HG03025 (cell line): ENCODE measurements around the gene NECAB2.
"Not testable (repeated sequence)": the region's sequence is repeated elsewhere in the genome, so short reads cannot be mapped to it uniquely, and the experiment has no call there.

Experiments used
- ATAC-seq: cut with Tn5 transposase; IDR thresholded peaks from one replicate; pipeline ENCODE4 v1.9.1; 2021; ENCODE audit warnings: mild to moderate bottlenecking, moderate library complexity; ENCODE audit not compliant: unreplicated experiment, low FRiP score

The NECAB2 gene

DNA sequence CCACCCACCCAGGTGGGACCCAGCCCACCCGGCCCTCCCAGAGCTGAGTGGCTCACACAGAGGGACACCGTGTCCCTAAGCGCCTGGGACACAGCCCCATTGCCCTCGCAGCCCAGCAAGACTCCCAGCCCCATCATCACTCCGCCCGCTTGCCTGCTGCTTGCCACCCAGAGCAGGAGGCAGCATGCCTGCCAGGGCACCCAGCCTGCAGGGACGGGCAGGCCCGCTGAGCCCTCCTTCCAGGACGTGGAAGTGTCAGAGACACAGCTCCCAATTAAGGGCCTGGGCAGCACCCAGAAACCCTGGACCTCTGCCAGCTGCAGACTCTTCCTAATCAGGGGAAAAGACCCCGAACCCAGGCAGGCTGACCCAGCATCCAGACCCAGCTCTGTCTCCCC is 32.2 kb upstream of the NECAB2 start:
- ATAC-seq: no peak

DNA sequence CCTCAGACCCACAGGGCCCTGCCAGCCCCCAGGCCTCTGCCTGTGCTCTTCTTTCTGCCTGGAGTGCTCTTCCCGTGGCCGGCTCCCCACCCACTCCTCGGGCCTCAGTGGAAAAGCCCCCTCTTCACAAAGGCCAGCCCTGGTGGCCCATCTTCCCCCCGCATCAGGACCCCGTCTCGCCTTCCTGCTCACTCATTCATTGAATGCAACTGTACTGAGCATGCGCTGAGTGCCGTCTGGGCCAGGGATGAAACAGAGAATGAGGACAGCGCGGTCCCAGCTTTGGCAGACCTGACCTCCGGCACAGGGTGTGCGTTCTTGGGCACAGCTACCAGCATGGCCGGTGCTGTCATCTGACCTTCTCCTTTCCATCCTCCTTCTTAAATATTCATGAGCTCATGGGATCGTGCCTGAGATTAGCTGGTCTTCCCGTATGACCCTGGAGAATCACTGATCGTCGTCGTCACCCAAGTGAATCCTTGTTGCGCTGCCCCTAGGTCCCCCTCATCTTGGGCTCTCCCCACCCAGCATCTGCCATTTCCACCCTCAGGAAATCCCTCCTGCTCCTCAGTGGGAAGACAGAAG is 31.4 kb upstream of the NECAB2 start:
- no peak for ATAC-seq

DNA sequence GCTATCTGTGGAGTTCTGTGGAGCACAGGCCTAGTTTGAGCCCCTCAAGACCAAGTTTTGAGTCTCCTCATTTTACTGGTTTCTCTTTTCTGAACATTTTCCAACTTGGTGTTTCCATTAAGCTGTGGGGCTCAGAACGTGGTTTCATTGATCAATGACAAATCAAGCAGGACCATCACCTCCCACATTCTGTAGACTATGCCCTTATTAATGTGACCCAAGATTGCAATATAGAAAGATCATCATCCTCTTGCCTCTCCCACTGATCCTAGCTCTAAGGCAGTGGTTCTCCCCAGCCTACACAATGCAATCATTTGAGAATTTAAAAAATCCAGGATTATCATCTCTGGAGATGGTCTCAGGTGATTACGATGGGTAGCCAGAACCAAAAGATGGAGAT is 30.8 kb upstream of the NECAB2 start:
- no peak for ATAC-seq

DNA sequence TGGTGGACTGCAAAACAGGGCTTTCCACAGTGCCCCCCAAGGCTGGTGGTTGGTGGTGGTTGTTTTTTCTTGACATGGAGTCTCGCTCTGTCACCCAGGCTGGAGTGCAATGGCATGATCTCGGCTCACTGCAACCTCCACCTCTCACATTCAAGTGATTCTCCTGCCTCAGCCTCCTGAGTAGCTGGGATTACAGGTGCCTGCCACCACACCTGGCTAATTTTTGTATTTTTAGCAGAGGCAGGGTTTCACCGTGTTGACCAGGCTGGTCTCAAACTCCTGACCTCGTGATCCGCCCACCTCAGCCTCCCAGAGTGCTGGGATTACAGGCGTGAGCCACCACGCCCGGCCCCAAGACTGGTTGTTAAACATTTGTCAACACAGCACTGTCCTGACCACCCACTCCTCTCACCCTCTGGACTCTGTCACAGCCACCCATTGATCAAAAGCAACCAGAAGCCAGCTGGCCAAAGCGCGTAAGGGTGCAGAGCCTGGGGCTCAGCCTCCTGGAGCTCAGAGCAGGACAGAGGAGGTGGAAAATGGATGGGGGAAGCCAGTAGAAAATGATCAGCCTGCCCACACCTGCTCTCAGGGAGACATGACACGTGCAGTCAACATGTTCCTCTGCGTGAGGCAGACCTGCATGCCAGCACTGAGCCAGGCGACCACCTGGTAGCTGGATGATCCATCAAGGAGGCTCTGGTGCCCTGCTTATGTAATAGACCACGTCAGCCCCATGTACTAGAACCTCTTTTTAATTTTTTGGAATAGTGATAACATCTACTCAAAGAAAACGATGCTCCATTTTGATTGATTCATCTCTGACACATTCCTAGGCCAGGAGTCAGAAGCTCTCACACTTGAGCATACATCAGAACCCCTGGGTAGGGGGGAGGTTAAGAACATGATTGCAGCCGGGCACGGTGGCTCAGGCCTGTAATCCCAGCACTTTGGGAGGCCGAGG is 29.8 kb upstream of the NECAB2 start:
- ATAC-seq: no peak

DNA sequence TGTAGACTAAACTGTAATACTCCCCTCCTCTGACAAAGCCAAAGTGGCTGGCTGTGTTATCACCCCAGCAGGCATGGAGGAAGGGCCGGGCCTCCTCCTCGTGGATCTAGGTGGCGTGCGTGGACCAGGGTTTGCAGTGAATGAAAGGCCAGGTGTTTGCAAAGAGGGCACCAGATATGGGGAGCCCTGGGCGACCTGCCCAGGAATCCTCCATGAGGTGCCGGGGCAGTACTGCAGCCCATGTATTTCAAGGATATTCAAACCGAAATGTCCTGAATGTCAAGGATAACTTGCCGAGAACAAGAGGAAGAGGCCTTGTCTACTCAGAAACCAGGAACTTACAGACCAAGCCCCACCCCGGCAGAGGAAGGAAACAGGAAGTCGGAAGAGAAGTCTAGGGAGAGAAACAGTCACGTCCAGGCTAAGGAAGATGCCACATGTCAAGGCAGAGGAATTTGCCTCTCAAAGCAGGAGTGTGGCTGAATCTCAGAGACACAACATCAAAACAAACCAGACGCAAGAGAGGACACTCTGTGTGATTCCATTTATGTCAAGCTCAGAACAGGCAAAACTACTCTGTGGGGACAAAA is 28.7 kb upstream of the NECAB2 start:
- ATAC-seq: no peak

DNA sequence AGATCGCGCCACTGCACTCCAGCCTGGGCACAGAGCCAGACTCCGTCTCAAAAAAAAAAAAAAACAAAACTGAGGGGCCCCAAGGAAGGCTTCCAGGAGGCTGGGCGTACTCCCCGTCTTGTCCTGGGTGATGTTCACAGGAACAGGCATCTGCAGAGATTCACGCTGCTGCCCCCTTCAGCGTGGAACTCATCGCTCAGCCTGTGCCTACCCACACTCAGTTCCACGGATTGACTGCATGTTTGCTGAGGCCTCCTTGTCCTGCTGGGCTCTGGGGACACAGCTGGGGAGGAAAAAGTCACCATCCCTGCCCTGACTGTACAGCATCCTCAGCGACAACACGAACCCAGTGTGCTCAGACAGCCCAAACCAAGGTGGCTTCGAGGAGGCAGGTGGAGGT is 27.9 kb upstream of the NECAB2 start:
- ATAC-seq: no peak

DNA sequence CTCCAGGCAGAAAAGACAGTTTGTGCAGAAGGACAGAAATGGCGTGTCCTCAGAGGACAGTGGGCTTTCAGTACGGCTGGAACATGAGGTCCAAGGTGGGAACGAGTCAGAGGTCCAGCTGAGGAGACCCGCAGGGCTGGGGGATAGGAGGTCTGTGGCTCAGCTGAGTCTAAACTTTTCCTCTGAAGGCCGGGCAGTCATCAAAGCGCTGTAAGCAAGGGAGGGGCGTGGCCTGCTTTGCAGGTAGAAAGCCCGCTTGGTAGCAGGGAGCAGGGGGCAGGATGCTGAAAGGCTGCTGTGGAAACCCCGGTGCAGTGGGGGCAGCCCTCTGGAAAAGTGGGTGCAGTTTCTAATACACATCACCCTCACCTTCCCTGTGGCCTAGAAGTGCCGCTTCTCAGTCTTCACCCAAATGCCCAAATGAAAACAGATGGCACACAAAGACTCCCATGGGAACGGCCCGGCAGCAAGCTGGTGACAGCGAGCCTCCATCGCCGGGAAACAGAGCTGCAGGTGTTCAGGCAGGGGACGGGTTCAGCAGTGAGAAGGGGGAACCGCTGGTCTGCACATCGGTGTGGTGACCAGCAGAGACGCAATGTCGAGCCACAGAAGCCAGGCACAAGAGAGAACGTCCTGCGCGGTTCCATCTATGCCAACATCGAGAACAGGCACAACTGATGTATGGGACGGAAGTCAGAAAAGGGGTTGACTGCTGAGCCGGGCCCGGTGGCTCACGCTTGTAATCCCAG is 27.2 kb upstream of the NECAB2 start:
- no peak for ATAC-seq

DNA sequence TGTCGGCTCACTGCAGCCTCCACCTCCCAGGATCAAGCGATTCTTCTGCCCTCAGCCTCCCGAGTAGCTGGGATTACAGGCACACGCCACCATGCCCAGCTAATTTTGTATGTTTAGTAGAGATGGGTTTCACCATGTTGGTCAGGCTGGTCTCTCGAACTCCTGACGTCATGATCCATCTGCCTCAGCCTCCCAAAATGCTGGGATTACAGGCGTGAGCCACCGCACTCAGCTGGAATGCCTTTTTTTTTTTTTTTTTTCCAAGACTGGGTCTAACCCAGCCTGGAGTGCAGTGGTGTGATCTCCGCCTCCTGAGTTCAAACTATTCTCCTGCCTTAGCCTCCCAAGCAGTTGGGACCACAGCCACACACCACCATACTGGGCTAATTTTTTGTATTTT is 26.5 kb upstream of the NECAB2 start:
- ATAC-seq: not testable (repeated sequence)

DNA sequence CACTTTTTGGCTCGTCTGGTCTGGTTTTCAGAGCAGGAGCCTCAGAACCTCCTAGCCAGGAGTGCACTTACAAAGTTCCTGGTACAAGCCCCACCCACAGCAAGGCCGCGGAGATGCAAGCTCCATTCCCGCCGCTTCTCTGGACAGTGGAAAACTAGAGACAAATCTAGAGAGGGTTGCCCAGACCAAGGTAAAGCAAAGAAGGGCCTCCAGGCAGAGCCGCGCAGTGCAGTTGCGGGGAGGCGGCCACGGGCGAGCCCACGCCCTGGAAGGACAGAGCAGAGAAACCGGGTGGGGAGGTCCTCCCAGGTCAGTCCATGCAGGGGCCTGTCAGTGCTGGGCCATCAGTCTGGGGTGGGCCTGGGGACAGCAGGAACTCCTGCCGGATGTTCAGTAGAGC is 26.0 kb upstream of the NECAB2 start:
- ATAC-seq: no peak

DNA sequence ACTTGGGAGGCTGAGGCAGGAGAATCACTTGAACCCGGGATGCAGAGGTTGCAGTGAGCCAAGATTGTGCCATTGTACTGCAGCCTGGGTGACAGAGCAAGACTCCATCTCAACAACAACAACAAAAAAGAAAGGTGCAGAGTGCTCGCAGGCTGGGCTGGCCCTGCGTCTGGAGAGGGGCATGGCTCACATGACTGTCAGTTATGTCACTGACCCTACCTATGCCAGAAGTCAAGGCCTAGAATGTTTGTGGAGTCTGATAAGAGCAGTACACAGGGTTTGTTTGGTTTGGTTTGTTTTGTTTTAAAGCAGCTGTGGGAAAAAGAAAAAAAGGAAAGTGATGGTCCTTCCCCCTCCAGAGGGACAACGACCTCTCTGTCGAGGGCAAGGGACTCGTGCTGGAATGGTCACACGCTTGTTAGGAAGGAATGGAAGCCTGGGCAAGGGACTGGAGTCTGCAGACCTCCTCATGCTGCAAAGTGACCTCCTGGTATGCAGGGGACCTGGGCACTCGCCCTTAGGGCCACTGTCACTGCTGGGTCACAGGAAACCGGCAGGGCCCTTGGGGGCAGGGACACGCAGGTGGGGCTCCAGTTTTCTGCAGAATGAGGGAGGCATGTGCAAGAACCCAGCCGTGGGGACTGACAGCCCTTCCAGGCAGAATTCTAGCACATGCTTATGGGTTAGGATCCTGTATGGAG is 25.1 kb upstream of the NECAB2 start:
- ATAC-seq: no peak

DNA sequence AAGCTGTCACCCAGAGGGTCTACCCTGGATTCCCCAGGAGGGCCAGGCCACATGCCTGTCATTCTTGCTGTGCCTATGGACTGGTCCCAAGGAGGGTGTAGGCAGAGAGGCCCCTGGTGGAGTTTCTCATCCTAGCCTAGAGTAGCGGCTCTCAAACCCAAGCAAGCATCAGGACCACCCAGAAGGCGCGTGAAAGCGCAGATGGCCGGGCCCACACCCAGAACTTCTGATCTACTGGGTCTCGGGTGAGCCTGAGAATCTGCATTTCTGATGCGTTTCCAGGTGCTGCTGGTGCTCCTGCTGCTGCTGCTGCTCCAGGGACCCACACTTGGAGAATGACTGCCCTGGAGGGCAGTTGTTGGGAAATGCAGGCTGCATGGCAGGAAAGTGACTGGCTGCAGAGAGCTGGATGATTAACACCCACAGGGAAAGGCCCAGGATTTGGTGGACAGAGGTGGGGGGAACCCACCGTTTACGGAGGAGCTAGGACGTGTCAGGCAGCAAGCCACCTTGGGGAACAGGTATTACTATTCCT is 24.5 kb upstream of the NECAB2 start:
- no peak for ATAC-seq

DNA sequence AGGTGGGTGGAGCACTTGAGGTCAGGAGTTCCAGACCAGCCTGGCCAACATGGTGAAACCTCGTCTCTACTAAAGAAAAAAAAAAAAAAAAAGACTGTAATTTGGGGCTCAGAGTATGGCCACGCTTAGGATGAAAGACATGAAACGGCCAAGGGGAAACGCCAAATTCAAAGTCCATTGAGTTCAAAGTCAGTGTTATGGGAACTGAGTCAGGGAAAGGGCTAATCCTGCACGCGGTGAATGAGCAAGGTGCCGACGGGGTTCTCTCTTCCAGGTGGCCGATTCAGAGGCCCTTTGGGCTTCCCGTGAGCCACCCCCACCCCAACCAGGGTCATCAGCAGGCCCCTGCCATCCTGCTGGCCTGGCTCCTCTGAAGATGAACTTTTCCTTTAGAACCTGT is 22.5 kb upstream of the NECAB2 start:
- no peak for ATAC-seq

DNA sequence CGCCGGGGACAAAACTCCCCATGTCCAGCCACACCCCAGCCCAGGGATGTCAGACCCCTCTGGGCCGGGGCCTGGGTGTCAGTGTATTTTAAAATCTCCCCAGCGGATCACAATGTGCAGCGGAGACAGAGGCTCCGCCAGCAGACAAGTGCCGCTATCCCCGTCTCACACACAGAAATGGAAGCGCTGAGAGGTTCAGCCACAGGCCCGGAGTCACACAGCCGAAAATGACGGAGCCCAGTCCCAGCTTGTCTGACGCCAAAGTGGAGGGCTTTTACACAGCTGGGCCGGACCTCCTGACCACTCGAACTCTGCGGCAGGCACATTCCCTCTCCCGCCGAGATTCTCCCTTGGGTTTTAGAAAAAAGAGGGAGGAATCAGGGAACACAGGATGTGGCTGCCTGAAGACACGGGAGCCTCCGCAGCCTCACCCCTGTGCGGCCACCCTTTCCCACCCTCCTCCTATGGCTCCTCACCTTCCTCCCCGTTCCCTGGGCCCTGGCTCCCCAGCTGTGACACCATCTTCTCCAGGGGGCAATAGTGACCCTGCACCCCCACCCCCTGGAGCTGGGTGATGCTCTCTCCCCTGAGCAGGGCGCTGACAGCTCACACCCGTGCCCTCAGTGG is 21.8 kb upstream of the NECAB2 start:
- no peak for ATAC-seq

DNA sequence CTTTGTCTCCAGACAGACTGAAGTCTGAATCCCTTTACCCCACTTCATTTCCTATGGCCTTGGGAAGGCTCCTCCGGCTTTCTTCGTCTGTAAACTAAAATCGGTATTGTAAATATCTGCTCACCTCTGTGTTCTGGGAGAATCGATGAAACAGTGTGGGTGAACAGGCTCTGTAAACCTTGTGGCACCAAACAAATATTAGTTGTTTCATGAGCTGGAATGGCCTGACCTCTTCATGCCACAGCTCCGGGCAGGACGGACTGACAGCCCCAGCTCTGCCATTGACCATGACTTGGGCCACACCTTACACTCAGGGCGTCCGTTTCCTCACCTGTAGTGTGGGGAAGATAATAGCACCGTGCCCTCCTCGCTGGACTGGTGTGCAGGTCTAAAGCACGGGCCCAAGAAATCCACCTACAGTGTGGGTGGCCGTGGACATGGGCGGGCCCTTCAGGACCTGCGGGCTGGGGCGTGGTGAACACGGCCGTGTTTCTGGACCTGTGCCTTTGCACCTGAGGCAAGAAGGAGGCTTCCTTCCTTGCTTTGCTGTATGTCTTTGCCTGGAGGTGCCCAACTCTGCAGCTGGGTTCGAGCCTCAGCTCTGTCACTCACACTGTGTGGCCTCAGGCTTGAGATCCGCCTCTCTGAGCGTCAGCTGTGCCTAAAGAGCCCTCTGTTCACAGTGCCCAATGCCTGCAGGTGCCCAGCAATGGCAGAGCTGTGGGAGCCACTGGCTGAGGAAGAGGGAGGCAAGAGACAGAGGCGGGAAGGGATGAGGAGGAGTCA is 21.1 kb upstream of the NECAB2 start:
- ATAC-seq: no peak

DNA sequence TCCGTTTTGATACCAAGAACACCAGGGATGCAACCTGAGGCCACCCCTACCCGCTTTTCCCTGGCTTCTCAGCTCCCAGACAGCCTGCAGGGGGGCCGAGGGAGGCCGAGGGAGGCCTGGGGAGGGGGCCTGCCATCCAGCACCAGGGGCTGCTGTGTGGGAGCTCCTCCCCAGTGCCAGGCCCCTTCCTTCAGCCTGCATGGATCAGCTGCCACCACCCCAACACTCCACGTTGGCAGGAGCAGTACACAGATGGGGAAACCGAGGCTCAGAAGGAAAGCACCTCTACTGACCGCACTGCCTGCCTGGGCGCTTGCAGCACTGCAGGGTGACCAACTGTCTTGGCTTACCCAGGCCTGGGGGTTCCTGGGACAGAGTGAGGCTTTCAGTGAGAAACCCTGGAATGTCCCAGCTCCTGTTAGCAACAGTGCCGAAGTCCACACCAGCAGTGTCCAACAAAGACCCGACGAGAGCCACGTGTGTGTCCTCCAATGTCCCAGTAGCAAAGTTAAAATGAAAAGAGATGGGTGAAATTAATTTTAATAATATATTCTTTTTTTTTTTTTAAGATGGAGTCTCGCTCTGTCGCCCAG is 20.3 kb upstream of the NECAB2 start:
- ATAC-seq: no peak

DNA sequence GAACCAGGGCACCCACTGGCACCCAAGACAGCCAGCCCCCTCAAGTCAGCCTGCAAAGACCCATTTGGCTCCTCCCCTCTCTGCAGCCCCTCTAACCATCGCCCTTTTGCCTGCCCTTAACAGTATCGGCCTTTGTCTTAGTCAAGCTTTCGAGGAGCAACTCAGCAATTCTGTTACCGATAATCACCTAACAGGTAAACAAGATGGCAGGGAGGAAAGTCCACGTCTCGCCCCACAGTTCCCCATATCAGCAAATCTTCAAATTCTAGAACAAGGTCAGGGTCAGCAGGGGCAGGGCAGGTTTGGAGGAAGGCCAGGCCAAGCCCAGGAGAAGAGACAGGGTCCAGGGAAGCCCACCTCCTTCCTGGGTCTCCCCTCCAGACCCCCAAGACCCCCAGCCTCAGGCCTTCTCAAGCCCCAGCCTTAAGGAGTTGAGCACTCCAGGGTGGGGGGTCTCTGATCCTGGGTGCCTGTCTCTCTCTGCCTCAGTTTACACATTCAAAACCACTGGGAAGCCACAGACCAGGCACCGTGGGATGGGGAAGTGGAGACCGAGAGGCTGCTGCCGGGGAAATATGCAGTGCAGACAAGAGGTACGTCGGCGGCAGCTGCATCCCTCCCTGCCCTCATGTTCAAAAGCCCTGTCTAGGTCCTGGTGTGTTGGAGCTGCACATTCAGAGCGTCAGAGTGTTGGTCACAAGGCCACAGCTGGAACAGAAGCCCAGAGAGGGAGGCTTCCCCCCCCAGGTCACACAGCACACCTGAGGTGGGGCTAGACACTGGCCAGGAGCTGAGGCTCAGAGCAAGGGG is 18.9 kb upstream of the NECAB2 start:
- ATAC-seq: no peak

DNA sequence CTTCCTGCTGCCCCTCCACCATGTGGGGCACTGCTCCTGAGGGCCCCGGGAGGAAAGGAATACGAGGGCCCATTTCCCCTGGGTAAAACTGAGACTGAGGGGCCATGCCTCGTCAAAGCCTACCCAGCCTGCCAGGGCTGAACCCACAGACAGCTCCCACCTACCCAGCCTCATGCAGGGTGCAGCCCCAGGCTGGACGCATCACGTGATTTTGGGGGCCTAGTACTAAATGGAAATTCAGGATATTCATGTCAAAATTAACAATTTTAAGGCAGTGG is 18.4 kb upstream of the NECAB2 start:
- ATAC-seq: no peak

DNA sequence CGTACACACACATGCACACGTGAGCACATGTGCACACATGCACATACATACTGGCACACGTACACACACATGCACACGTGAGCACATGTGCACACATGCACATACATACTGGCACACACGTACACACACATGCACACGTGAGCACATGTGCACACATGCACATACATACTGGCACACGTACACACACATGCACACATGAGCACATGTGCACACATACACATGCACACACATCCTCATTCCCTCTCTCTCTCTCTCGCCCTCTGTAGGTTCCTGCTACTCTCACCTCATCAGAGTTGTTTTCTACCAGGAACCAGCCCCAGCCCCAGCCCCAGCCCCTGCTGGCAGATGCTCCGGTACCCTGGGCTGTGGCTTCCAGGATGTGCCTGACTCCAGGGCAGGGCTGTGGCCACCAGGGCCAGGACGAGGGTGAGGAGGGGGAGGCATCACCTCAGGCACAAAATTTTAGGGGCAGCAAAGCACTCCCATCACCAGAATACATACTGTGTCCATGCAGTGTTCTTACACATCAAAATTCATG is 17.1 kb upstream of the NECAB2 start:
- ATAC-seq: not testable (repeated sequence)
